ENCODE data around the gene CENPS. TPM values are rescaled to one million over a fixed set of nuclear protein-coding genes. Genes with fewer than 3 reads are reported as not detected.

CENPS gene
- total and polyA plus RNA-seq, 9 of the 15 experiments (the other 6 are each of a cell fraction or from before 2014, with no cell fraction given), result 10.2 to 36.0 (median 26.0) TPM

DNA sequence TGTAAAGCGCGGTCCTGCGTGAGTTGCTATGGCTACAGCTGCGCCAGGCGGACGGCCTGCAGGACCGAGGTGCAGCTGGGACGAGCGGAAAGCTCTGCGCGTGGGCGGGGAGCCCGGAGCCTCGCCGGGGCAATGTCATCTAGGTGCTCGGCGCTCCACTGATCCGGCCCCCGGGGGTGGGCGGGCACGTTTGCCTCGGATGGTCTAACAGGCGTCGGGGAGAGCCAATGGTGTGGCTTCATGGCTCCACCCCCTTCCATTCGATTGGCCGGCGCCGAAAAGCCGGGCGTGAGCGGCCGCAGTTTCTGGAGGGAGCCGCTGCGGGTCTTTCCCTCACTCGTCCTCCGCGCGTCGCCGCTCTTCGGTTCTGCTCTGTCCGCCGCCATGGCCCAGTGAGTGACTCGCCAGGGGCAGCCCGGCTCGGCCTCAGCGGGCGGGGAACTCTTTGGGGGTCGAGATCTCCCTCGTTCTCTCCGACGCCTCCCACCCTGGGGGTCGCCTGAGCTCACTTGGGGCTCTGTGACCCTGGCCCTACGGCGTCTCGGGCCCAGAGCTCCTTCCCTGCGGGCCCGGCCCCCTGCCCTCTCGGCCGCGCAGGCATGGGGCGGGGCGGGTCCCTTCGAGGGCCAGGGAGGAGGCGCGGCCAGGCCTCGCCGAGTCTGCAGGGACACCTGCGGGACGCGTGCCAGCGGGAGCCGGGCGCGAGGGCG, 31.3 kb upstream of the CENPS start, which contains the start of gene PGD (continued):
- TF ChIP-seq MNT (conservative IDR thresholded peaks at IDR 0.05), result peak; percentile 96 to 98
- TF ChIP-seq NFATC3 (IDR thresholded peaks at IDR 0.05), result no peak
- TF ChIP-seq TRIM28 (IDR thresholded peaks at IDR 0.05), result no peak; the same call in 1 of the 2 replicates
- TF ChIP-seq E2F6 (IDR thresholded peaks at IDR 0.05; ENCODE audit: borderline replicate concordance in 1 of 2, extremely low read depth in 1 of 2, insufficient read depth in 1 of 2, insufficient read length in 1 of 2, low read depth in 1 of 2, low read length in 1 of 2, poor library complexity in 1 of 2, severe bottlenecking in 1 of 2), result peak; percentile 84 to 92
- TF ChIP-seq SIN3B (IDR thresholded peaks at IDR 0.05; ENCODE audit: low read depth), result peak; percentile 78; the same call in 1 of the 2 replicates
- TF ChIP-seq CHCHD3 (CRISPR knock-in tag; IDR thresholded peaks at IDR 0.05), result no peak
- peak; percentile 100 for TF ChIP-seq RBM25 (IDR thresholded peaks at IDR 0.05; ENCODE audit: low read depth, low read length, severe bottlenecking)
- TF ChIP-seq ELF2 (CRISPR knock-in tag; IDR thresholded peaks at IDR 0.05), result 0 out of 2 replicates have a peak, but pooled peaks have one; percentile 69
- no peak for TF ChIP-seq ZNF174 (CRISPR knock-in tag; IDR thresholded peaks at IDR 0.05)
- no peak for TF ChIP-seq HIVEP1 (CRISPR knock-in tag; IDR thresholded peaks at IDR 0.05)
- TF ChIP-seq PHF21A (IDR thresholded peaks at IDR 0.05; ENCODE audit: borderline replicate concordance, low read depth), result peak; percentile 97
- no peak for TF ChIP-seq ZNF696 (CRISPR knock-in tag; conservative IDR thresholded peaks at IDR 0.05)
- no peak for TF ChIP-seq RFX7 (CRISPR knock-in tag; IDR thresholded peaks at IDR 0.05)
- no peak for TF ChIP-seq KLF10 (CRISPR knock-in tag; IDR thresholded peaks at IDR 0.05)
- TF ChIP-seq PYGO2 (tag; IDR thresholded peaks at IDR 0.05), result no peak
- no peak for TF ChIP-seq NR2C2 (CRISPR knock-in tag; IDR thresholded peaks at IDR 0.05)
- TF ChIP-seq NR2C2 (tag; IDR thresholded peaks at IDR 0.05), result peak; percentile 67
- TF ChIP-seq SNIP1 (IDR thresholded peaks at IDR 0.05; ENCODE audit: low read depth), result no peak
- no peak for TF ChIP-seq STAT5B (CRISPR knock-in tag; IDR thresholded peaks at IDR 0.05)
- no peak for TF ChIP-seq CC2D1A (IDR thresholded peaks at IDR 0.05)
- TF ChIP-seq SRF (CRISPR knock-in tag; IDR thresholded peaks at IDR 0.05), result peak in 1 of 2 experiments; percentile 59; a peak in 1 of 4 replicates
- TF ChIP-seq ZNF224 (CRISPR knock-in tag; IDR thresholded peaks at IDR 0.05), result no peak
- no peak; the same call in none of the 2 replicates for TF ChIP-seq HDAC2 (IDR thresholded peaks at IDR 0.05)
- TF ChIP-seq ILK (tag; IDR thresholded peaks at IDR 0.05; ENCODE audit: borderline replicate concordance, low read depth), result no peak
- TF ChIP-seq EZH2 (IDR thresholded peaks at IDR 0.05; ENCODE audit: borderline replicate concordance, low read depth, low read length), result no peak
- no peak for TF ChIP-seq NUFIP1 (IDR thresholded peaks at IDR 0.05; ENCODE audit: partially characterized antibody)
- peak; percentile 91 for TF ChIP-seq CHD2 (IDR thresholded peaks at IDR 0.05; ENCODE audit: low read depth, low read length)
- TF ChIP-seq, protein P1, sequence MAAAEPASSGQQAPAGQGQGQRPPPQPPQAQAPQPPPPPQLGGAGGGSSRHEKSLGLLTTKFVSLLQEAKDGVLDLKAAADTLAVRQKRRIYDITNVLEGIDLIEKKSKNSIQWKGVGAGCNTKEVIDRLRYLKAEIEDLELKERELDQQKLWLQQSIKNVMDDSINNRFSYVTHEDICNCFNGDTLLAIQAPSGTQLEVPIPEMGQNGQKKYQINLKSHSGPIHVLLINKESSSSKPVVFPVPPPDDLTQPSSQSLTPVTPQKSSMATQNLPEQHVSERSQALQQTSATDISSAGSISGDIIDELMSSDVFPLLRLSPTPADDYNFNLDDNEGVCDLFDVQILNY (CRISPR knock-in tag; IDR thresholded peaks at IDR 0.05), result 0 out of 2 replicates have a peak, but pooled peaks have one; percentile 19

All from K562 (cell line).